ENCODE measurements around the gene MEAK7.

The MEAK7 gene

GRCh38 chr16:84509032-84509950 is 4.8 kb upstream of the MEAK7 start:
- DNase-seq, result peak; percentile 58

- peak; percentile 63 for DNase-seq
Measured at GRCh38 chr16:84508502-84508901, 4.0 kb upstream of the MEAK7 start.

- peak; percentile 75 for DNase-seq
Measured at GRCh38 chr16:84507011-84507982, 2.8 kb upstream of the MEAK7 start.

- peak; percentile 62 for DNase-seq
Measured at GRCh38 chr16:84505249-84506187, 1.1 kb upstream of the MEAK7 start.

- peak; percentile 61 for DNase-seq
Measured at GRCh38 chr16:84503751-84504395, 586 bp downstream of the MEAK7 start.

- DNase-seq, result peak; percentile 17
Measured at GRCh38 chr16:84502581-84502980, 1.9 kb downstream of the MEAK7 start.

GRCh38 chr16:84502075-84502474 is 2.4 kb downstream of the MEAK7 start:
- peak; percentile 36 for DNase-seq

GRCh38 chr16:84501077-84501735 is 3.3 kb downstream of the MEAK7 start:
- DNase-seq, result peak; percentile 42

- peak; percentile 48 for DNase-seq
Measured at GRCh38 chr16:84500531-84500930, 3.9 kb downstream of the MEAK7 start.

GRCh38 chr16:84499638-84500037 is 4.8 kb downstream of the MEAK7 start:
- DNase-seq, result peak; percentile 56

GRCh38 chr16:84498859-84499620 is 5.4 kb downstream of the MEAK7 start:
- peak; percentile 31 for DNase-seq

- no peak for DNase-seq
Measured at GRCh38 chr16:84498223-84498610, 6.2 kb downstream of the MEAK7 start.

GRCh38 chr16:84497418-84498222 is 6.8 kb downstream of the MEAK7 start:
- DNase-seq, result no peak

GRCh38 chr16:84496991-84497390 is 7.5 kb downstream of the MEAK7 start:
- DNase-seq, result no peak

GRCh38 chr16:84495506-84495905 is 9.0 kb downstream of the MEAK7 start:
- DNase-seq, result no peak

GRCh38 chr16:84489131-84489530 is 15.3 kb downstream of the MEAK7 start:
- DNase-seq, result no peak

GRCh38 chr16:84487358-84487757 is 17.1 kb downstream of the MEAK7 start:
- no peak for DNase-seq

- DNase-seq, result no peak
Measured at GRCh38 chr16:84486551-84487235, 17.8 kb downstream of the MEAK7 start.

GRCh38 chr16:84486126-84486525 is 18.3 kb downstream of the MEAK7 start:
- DNase-seq, result no peak
